GM23338 (cell line): ENCODE data around the gene CNGB1. TPM values are rescaled to one million over a fixed set of nuclear protein-coding genes. Genes with fewer than 3 reads are reported as not detected.

Experiments
- ATAC-seq: fragments of 200-7000 bp; cut with Tn5 transposase; 3 replicates; pipeline ENCODE4 v1.9.1; 2020
- DNase-seq: peaks from one replicate; pipeline ENCODE4 v3.0.0-alpha.2; 2015; ENCODE audit warnings: low spot score
- H2AFZ ChIP-seq: fragments of 200-600 bp; sonication (generic); 2 replicates; pipeline ENCODE4 v1.8.0; 2016; ENCODE audit warnings: antibody characterized with exemption, mild to moderate bottlenecking, moderate library complexity
- H3F3A ChIP-seq: fragments of 200-600 bp; sonication (generic); replicated peaks from 2 replicates; pipeline ENCODE4 v1.8.0; 2017; ENCODE audit warnings: antibody characterized with exemption, mixed run types, low read depth
- H3K27ac ChIP-seq: fragments of 200-600 bp; sonication (generic); 2 replicates; pipeline ENCODE4 v1.6.1; 2016; ENCODE audit warnings: low read depth
- H3K27me3 ChIP-seq: fragments of 200-600 bp; sonication (generic); 2 replicates; pipeline ENCODE4 v1.8.0; 2016; ENCODE audit warnings: mild to moderate bottlenecking, mixed run types, moderate library complexity; ENCODE audit not compliant: insufficient read depth
- H3K36me3 ChIP-seq: fragments of 200-600 bp; sonication (generic); 2 replicates; pipeline ENCODE4 v1.8.0; 2016; ENCODE audit warnings: mild to moderate bottlenecking; ENCODE audit not compliant: insufficient read depth
- H3K4me1 ChIP-seq: fragments of 200-600 bp; sonication (generic); 2 replicates; pipeline ENCODE4 v1.8.0; 2016; ENCODE audit warnings: mild to moderate bottlenecking, moderate library complexity; ENCODE audit not compliant: insufficient read depth
- H3K4me2 ChIP-seq: fragments of 200-600 bp; sonication (generic); 2 replicates; pipeline ENCODE4 v1.7.1; 2017; ENCODE audit warnings: mixed run types
- H3K4me3 ChIP-seq: fragments of 200-600 bp; sonication (generic); 2 replicates; pipeline ENCODE4 v1.6.1; 2016; ENCODE audit warnings: mixed run types
- H3K79me2 ChIP-seq: fragments of 200-600 bp; sonication (generic); replicated peaks from 2 replicates; pipeline ENCODE4 v1.8.0; 2017; ENCODE audit warnings: mild to moderate bottlenecking; ENCODE audit not compliant: insufficient read depth
- H3K9me2 ChIP-seq: fragments of 200-600 bp; sonication (generic); 2 replicates; pipeline ENCODE4 v1.8.0; 2017; ENCODE audit not compliant: insufficient read depth
- H4K20me1 ChIP-seq: fragments of 200-600 bp; sonication (generic); replicated peaks from 2 replicates; pipeline ENCODE4 v1.8.0; 2017; ENCODE audit warnings: mild to moderate bottlenecking; ENCODE audit not compliant: insufficient read depth
- H3K27ac Mint-ChIP-seq: 2 replicates; pipeline ENCODE4 v1.8.0; 2020; ENCODE audit warnings: inconsistent platforms, mild to moderate bottlenecking, moderate library complexity, mixed read lengths
- H3K27me3 Mint-ChIP-seq: 3 replicates; pipeline ENCODE4 v1.8.0; 2022; ENCODE audit warnings: low read depth, mild to moderate bottlenecking, moderate library complexity, mixed read lengths, inconsistent platforms; ENCODE audit not compliant: insufficient read depth, poor library complexity
- H3K36me3 Mint-ChIP-seq: 3 replicates; pipeline ENCODE4 v1.8.0; 2021; ENCODE audit warnings: low read depth, mild to moderate bottlenecking, inconsistent platforms, moderate library complexity, mixed read lengths
- H3K4me1 Mint-ChIP-seq: 3 replicates; pipeline ENCODE4 v1.8.0; 2020; ENCODE audit warnings: mild to moderate bottlenecking, inconsistent platforms, mixed read lengths
- H3K4me3 Mint-ChIP-seq: 3 replicates; pipeline ENCODE4 v1.8.0; 2021; ENCODE audit warnings: moderate library complexity, mild to moderate bottlenecking, inconsistent platforms, mixed read lengths
- H3K9me3 Mint-ChIP-seq: 3 replicates; pipeline ENCODE4 v1.8.0; 2020; ENCODE audit warnings: moderate library complexity, mild to moderate bottlenecking, inconsistent platforms, mixed read lengths
- ETS1 ChIP-seq: IDR thresholded peaks from 2 replicates; pipeline ENCODE4 v1.6.1; 2016; ENCODE audit warnings: antibody characterized with exemption
- EZH2 ChIP-seq: fragments of 200-600 bp; sonication (generic); IDR thresholded peaks from one replicate; pipeline ENCODE4 v1.8.0; 2017; ENCODE audit warnings: antibody characterized with exemption, mild to moderate bottlenecking, low read depth; ENCODE audit not compliant: unreplicated experiment
- EZH2phosphoT487 ChIP-seq: fragments of 200-600 bp; sonication (generic); IDR thresholded peaks from one replicate; pipeline ENCODE4 v1.8.1; 2018; ENCODE audit warnings: antibody characterized with exemption; ENCODE audit not compliant: unreplicated experiment
- NANOG ChIP-seq: IDR thresholded peaks from 2 replicates; pipeline ENCODE4 v1.6.1; 2016; ENCODE audit warnings: antibody characterized with exemption, borderline replicate concordance
- POLR2AphosphoS5 ChIP-seq: IDR thresholded peaks from 2 replicates; pipeline ENCODE4 v1.6.1; 2016; ENCODE audit warnings: antibody characterized with exemption, low read depth
- REST ChIP-seq: IDR thresholded peaks from one replicate; pipeline ENCODE4 v1.6.1; 2018; ENCODE audit warnings: antibody characterized with exemption; ENCODE audit not compliant: unreplicated experiment
- STAT1 ChIP-seq: IDR thresholded peaks from one replicate; pipeline ENCODE4 v1.6.1; 2016; ENCODE audit warnings: antibody characterized with exemption; ENCODE audit not compliant: unreplicated experiment
- ZNF114 ChIP-seq: fragments of 250-450 bp; sonication (Bioruptor Pico); IDR thresholded peaks from 2 replicates; pipeline ENCODE4 v1.5.0; 2020; ENCODE audit warnings: mild to moderate bottlenecking, moderate library complexity
- ZNF331 ChIP-seq: fragments of 250-450 bp; sonication (Bioruptor Pico); IDR thresholded peaks from 2 replicates; pipeline ENCODE4 v1.5.0; 2020; ENCODE audit warnings: low read depth, mild to moderate bottlenecking, moderate library complexity
- ZNF462 ChIP-seq: fragments of 250-450 bp; sonication (Bioruptor Pico); IDR thresholded peaks from 2 replicates; pipeline ENCODE4 v1.5.0; 2020; ENCODE audit warnings: mild to moderate bottlenecking, moderate library complexity
- polyA plus RNA-seq: library from polyadenylated mRNA; unstranded; fragments of >200 nt; fragmentation: Nextera tagmentation; extraction: Ambion mirVana; gene quantifications from 2 replicates; pipeline ENCODE4 v1.2.1, GENCODE V29; 2016
- total RNA-seq: library from RNA; depleted of rRNA; stranded (reverse); fragments of >200 nt; shearing (Covaris generic); gene quantifications from 2 replicates; pipeline ENCODE4 v1.2.3, GENCODE V29; 2014
- TF ChIP-seq, protein P1 (sequence below), 2 experiments: fragments of 200-600 bp in 1 of 2; sonication (generic) in 1 of 2; conservative IDR thresholded peaks; 2 replicates each; pipeline versions ENCODE4 v1.5.1 to v1.6.1; 2016 to 2017; ENCODE audit warnings: antibody characterized with exemption in 2 of 2, low read depth in 2 of 2, mild to moderate bottlenecking in 2 of 2, moderate library complexity in 1 of 2

CNGB1 gene
- total and polyA plus RNA-seq, 2 experiments from 2014 or later, result not detected

DNA sequence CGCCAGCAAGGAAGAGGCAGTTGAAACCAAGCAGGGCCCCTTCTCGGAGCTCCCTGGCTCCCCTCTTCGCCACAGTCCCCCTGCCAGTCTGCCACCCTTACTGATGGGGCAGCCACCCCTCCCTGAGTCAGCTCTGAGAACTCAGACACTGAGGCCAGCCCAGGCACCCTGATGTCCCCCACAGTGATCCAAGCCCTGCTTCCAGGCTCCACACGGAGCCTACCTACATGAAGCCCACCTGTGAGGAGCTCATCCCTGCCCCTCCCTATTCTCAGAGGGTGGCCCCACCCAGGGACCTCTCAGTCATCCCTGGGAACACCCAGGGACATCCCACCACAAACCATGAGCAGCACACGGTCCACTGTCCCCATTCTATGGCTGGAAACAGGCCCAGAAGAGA, 8.9 kb downstream of the CNGB1 start:
- Histone ChIP-seq H3F3A (0 out of 2 replicates have a peak, but pooled peaks cover 2% of the 10 kb centered on the region), H3K27ac (no peak overlapping the region), H4K20me1 (no peaks in the 10 kb centered on the region), H3K27me3 (no peaks in the 10 kb centered on the region), H3K4me3 (no peak overlapping the region), H2AFZ (no peak overlapping the region), H3K79me2 (no peaks in the 10 kb centered on the region), H3K4me2 (no peak overlapping the region), H3K36me3 (no peaks in the 10 kb centered on the region), H3K9me2 (no peaks in the 10 kb centered on the region), H3K4me1 (no peaks in the 10 kb centered on the region)
- ATAC-seq (no peak), DNase-seq (no peak)
- no peaks in the 10 kb centered on the region for H3K9me3 Mint-ChIP-seq
- TF ChIP-seq STAT1 (no peak), POLR2AphosphoS5 (no peak), ETS1 (no peak), EZH2phosphoT487 (no peak), ZNF331 (CRISPR knock-in tag) (no peak), EZH2 (no peak), ZNF462 (CRISPR knock-in tag) (no peak), NANOG (no peak), ZNF114 (CRISPR knock-in tag) (no peak), REST (no peak)
- TF ChIP-seq, protein P1, sequence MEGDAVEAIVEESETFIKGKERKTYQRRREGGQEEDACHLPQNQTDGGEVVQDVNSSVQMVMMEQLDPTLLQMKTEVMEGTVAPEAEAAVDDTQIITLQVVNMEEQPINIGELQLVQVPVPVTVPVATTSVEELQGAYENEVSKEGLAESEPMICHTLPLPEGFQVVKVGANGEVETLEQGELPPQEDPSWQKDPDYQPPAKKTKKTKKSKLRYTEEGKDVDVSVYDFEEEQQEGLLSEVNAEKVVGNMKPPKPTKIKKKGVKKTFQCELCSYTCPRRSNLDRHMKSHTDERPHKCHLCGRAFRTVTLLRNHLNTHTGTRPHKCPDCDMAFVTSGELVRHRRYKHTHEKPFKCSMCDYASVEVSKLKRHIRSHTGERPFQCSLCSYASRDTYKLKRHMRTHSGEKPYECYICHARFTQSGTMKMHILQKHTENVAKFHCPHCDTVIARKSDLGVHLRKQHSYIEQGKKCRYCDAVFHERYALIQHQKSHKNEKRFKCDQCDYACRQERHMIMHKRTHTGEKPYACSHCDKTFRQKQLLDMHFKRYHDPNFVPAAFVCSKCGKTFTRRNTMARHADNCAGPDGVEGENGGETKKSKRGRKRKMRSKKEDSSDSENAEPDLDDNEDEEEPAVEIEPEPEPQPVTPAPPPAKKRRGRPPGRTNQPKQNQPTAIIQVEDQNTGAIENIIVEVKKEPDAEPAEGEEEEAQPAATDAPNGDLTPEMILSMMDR (conservative IDR thresholded peaks at IDR 0.05; ENCODE audit: low read depth in 2 of 2), result no peak
- no peaks in the 10 kb centered on the region for H3K36me3 Mint-ChIP-seq
- H3K4me3 Mint-ChIP-seq, result no peak overlapping the region
- H3K27ac Mint-ChIP-seq, result no peak overlapping the region
- peaks cover 15% of the 10 kb centered on the region for H3K4me1 Mint-ChIP-seq
- peaks cover 11% of the 10 kb centered on the region for H3K27me3 Mint-ChIP-seq
